Measurements from ENCODE around the gene KCNMA1. TPM values are rescaled to one million over a fixed set of nuclear protein-coding genes. Genes with fewer than 3 reads are reported as not detected.
A peak's percentile ranks its signal among the peaks of the same experiment; 100 is the strongest.
"Not testable (repeated sequence)": the region's sequence is repeated elsewhere in the genome, so short reads cannot be mapped to it uniquely, and the experiment has no call there.

KCNMA1 gene
- 19.6 TPM for polyA plus RNA-seq
- long read RNA-seq, donor 1, partial matches to known transcripts, result 0 of 1 reads
- long read RNA-seq, donor 1, other reads (novel, unspliced or antisense), result 0 of 1 reads
- long read RNA-seq, donor 2, partial matches to known transcripts, result 0 of 4 reads
- long read RNA-seq, donor 2, other reads (novel, unspliced or antisense), result 0 of 4 reads
- long read RNA-seq, donor 3, result 0 reads
- long read RNA-seq, donor 4, result 0 reads
- long read RNA-seq, donor 5, partial matches to known transcripts, result 0 of 2 reads
- long read RNA-seq, donor 5, other reads (novel, unspliced or antisense), result 0 of 2 reads
- long read RNA-seq, donor 6, partial matches to known transcripts, result 0 of 2 reads
- long read RNA-seq, donor 6, other reads (novel, unspliced or antisense), result 0 of 2 reads
- long read RNA-seq, donor 7, partial matches to known transcripts, result 0 of 3 reads
- long read RNA-seq, donor 7, other reads (novel, unspliced or antisense), result 0 of 3 reads
- long read RNA-seq, donor 8, partial matches to known transcripts, result 0 of 3 reads
- long read RNA-seq, donor 8, other reads (novel, unspliced or antisense), result 0 of 3 reads
- long read RNA-seq, donor 9, partial matches to known transcripts, result 0 of 4 reads
- long read RNA-seq, donor 9, other reads (novel, unspliced or antisense), result 0 of 4 reads
- long read RNA-seq, donor 10, partial matches to known transcripts, result 0 of 2 reads
- long read RNA-seq, donor 10, other reads (novel, unspliced or antisense), result 0 of 2 reads
- long read RNA-seq, donor 11, partial matches to known transcripts, result 0 of 3 reads
- long read RNA-seq, donor 11, other reads (novel, unspliced or antisense), result 0 of 3 reads

DNA sequence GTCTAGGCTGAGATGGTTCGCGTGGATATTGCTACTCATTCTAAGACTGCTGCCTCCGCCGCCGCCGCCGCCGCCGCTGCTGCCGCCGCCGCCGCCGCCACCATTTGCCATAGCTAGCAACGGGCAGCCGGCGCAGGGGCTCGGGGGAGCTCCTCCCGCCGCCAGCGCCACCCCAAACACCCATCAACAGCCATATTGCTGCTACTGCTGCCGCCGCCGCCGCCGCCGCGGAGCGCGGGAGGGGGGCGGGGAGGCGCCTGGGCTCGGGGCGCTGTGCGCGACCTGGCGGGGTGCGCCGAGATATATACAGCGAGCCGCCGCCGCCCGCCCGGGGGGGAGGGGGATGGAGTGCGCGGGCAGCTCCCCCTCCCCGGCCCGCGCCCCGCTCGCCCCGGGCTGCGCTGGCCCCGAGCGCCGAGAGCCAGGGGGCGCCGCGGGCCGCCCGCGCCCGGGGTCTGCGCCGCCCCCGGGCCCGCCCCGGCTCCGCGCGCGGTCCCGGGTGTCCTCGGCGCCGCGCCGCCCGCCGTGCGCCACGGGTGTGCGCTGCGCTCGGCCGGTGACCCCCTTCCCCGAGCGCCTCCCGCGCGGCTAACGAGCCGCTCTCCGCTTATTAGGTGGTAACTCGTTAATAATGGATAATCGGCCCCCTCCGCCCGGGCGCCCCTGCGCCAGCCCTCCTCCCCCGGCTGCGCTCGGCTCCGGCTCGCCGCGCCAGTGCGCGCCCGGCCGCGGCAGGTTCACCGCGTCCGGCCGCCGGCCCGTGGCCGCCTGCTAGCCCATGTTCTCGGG is at the start of gene KCNMA1:
Gene KCNMA1 (minus strand): TSS at position 277 of the 789 bp plus-strand sequence.
- DNase-seq, result peak in 1 of 2 donors; percentile 64
- Histone ChIP-seq H3K27me3 (ENCODE audit: control insufficient read depth, insufficient read depth, low read length) (peaks cover 59% of the 10 kb centered on the region), H3K9me3 (ENCODE audit: control insufficient read depth, low read depth, low read length) (peaks cover 9% of the 10 kb centered on the region), H3K4me3 (ENCODE audit: low read length) (peak within 1 kb of the TSS; percentile 47), H3K27ac (ENCODE audit: low read length) (no peak within 1 kb of the TSS), H3K36me3 (ENCODE audit: control insufficient read depth, insufficient read depth, low read length) (no peaks in the 10 kb centered on the region), H3K4me1 (ENCODE audit: control insufficient read depth, insufficient read depth, low read length) (peaks cover 10% of the 10 kb centered on the region)
- WGBS (ENCODE audit: insufficient coverage, low lambda C conversion rate), result no CpG with 5 or more reads among the region's 121 CpGs

DNA sequence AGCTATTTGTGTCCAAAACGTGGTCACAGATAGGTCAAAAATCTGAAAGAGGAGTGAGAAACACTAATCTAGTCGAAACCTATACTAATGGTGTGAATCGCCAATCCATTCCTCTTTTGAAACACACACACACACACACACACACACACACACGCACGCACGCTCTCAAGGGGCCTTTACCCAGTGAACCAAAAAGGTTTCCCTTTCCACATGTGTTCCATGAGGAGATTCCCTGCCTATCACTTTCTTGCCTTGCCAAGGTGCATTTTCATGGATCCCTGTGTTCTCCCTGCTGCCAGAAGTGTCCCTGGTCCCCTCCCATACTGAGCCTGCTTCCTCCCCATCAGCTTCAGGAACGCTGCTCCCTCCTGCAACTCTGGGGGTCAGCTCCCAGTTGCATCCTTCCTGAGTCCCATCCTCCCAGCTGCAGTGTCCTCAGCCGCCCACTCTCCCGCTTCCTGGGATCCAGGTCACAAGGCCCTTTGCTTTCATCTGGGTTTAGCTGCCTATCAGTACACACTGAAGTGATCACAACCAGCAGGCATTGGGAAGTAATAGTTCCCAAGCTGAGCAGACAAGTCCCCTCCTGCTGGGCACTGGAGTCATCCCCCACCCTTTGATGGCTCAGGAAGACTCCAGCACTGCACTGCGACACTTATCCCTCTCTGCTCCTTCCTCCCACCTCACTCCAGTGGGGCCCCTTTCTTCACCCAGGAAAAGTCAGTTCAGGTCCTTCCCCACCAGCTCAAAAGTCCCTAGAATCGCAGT is 49.2 kb upstream of the KCNMA1 start:
- Histone ChIP-seq H3K36me3 (ENCODE audit: control insufficient read depth, insufficient read depth, low read length) (no peaks in the 10 kb centered on the region), H3K27ac (ENCODE audit: low read length) (no peak overlapping the region), H3K9me3 (ENCODE audit: control insufficient read depth, low read depth, low read length) (no peaks in the 10 kb centered on the region), H3K4me3 (ENCODE audit: low read length) (no peak overlapping the region), H3K4me1 (ENCODE audit: control insufficient read depth, insufficient read depth, low read length) (no peaks in the 10 kb centered on the region), H3K27me3 (ENCODE audit: control insufficient read depth, insufficient read depth, low read length) (no peaks in the 10 kb centered on the region)
- 100% methylated on average over 1 of the region's 11 CpGs for WGBS (ENCODE audit: insufficient coverage, low lambda C conversion rate)
- DNase-seq, result no peak

DNA sequence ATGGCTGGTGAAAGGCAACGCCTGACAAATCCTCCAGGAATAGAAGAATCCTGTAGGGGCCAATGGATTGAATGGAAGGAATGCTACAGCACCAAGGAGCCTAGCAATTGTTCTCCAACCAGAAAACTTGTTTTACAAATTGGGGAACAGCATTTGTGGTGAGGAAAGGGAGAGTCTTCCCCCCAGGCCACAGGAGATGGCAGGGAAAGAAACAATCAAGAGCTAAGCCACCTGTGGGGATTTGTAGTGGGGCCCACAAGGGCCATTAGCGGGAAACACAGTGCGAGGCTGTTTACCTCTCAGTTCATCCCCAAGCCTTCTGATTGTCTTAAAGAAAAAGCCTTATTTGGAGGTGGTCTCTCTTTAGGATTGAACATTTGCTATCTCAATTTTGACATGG is 48.5 kb upstream of the KCNMA1 start:
- Histone ChIP-seq H3K27ac (ENCODE audit: low read length) (no peak overlapping the region), H3K9me3 (ENCODE audit: control insufficient read depth, low read depth, low read length) (no peaks in the 10 kb centered on the region), H3K36me3 (ENCODE audit: control insufficient read depth, insufficient read depth, low read length) (no peaks in the 10 kb centered on the region), H3K27me3 (ENCODE audit: control insufficient read depth, insufficient read depth, low read length) (no peaks in the 10 kb centered on the region), H3K4me1 (ENCODE audit: control insufficient read depth, insufficient read depth, low read length) (no peaks in the 10 kb centered on the region), H3K4me3 (ENCODE audit: low read length) (no peak overlapping the region)
- WGBS (ENCODE audit: insufficient coverage, low lambda C conversion rate), result no CpG with 5 or more reads among the region's 3 CpGs
- DNase-seq, result no peak

DNA sequence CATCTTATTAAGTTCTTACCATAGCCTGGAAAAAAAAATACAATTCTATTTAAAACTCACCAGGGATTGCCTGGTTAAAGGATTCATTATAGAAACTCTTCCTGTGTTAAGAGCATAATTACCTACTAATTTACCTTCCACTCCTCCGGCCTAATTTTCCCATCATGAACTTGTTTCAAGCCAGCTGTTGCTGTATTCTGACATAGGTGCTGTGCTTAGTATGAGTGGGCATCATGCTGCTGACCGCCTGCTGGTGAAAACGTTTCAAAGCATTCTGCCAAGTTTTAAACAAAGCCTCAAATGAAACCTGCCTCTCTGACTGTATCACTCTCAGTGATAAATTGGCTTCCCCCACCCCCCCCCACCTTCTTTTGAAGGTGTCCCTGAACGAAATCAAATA is 47.8 kb upstream of the KCNMA1 start:
- DNase-seq, result no peak
- Histone ChIP-seq H3K4me1 (ENCODE audit: control insufficient read depth, insufficient read depth, low read length) (no peaks in the 10 kb centered on the region), H3K27me3 (ENCODE audit: control insufficient read depth, insufficient read depth, low read length) (no peaks in the 10 kb centered on the region), H3K27ac (ENCODE audit: low read length) (no peak overlapping the region), H3K4me3 (ENCODE audit: low read length) (no peak overlapping the region), H3K36me3 (ENCODE audit: control insufficient read depth, insufficient read depth, low read length) (no peaks in the 10 kb centered on the region), H3K9me3 (ENCODE audit: control insufficient read depth, low read depth, low read length) (no peaks in the 10 kb centered on the region)
- no CpG with 5 or more reads among the region's 4 CpGs for WGBS (ENCODE audit: insufficient coverage, low lambda C conversion rate)

DNA sequence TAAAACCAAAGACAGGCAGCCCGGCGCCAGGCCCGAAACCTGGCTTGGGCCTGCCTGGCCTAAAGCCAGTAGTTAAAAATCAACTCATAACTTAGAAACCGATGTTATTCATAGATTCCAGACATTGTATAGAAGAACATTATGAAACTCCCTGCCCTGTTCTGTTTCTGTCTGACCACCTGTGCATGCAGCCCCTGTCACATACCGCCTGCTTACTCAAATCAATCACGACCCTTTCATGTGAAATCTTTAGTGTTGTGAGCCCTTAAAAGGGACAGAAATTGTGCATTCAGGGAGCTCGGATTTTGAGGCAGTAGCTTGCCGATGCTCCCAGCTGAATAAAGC is 45.5 kb upstream of the KCNMA1 start:
- not testable (repeated sequence) for H3K27me3 ChIP-seq (ENCODE audit: control insufficient read depth, insufficient read depth, low read length); H3K4me1 ChIP-seq (ENCODE audit: control insufficient read depth, insufficient read depth, low read length); H3K4me3 ChIP-seq (ENCODE audit: low read length); H3K9me3 ChIP-seq (ENCODE audit: control insufficient read depth, low read depth, low read length); H3K27ac ChIP-seq (ENCODE audit: low read length); H3K36me3 ChIP-seq (ENCODE audit: control insufficient read depth, insufficient read depth, low read length); DNase-seq
- no CpG with 5 or more reads among the region's 8 CpGs for WGBS (ENCODE audit: insufficient coverage, low lambda C conversion rate)

DNA sequence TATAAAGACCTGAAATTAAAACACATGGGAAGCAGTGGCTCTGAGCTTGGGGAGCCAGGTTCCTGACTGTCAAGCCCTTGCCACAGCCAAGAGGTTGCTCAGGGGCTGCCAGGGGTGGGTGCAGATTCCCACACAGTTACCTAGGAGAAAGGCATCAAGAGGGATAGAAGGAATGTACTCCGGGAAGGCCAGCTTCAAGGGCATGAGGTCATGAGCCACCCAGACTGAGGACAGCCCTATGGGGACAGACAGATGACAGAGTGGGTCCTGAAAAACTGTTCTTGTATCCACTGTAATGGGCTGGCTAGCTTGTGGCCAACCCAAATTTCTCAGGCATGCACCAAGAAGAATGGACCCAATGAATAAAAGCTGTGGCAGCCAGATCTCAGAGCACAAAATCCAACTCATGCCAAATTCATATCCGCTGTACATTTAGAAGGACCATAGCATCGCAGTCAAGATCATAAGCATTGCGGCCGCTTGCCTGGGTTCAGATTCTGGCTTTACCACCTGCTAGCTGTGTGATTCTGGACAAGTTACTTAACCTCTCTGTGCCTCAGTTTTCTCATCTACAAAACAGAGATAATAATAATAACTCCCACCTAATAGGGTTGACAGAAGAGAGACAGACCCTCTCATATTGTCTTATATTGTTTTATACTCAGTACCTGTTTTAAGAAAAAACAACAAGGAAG is 44.9 kb upstream of the KCNMA1 start:
- H3K36me3 ChIP-seq (ENCODE audit: control insufficient read depth, insufficient read depth, low read length), result no peaks in the 10 kb centered on the region
- no peaks in the 10 kb centered on the region for H3K27me3 ChIP-seq (ENCODE audit: control insufficient read depth, insufficient read depth, low read length)
- H3K9me3 ChIP-seq (ENCODE audit: control insufficient read depth, low read depth, low read length), result no peaks in the 10 kb centered on the region
- no peaks in the 10 kb centered on the region for H3K4me1 ChIP-seq (ENCODE audit: control insufficient read depth, insufficient read depth, low read length)
- no CpG with 5 or more reads among the region's 5 CpGs for WGBS (ENCODE audit: insufficient coverage, low lambda C conversion rate)
- H3K27ac ChIP-seq (ENCODE audit: low read length), result no peak overlapping the region
- no peak overlapping the region for H3K4me3 ChIP-seq (ENCODE audit: low read length)
- DNase-seq, result no peak

DNA sequence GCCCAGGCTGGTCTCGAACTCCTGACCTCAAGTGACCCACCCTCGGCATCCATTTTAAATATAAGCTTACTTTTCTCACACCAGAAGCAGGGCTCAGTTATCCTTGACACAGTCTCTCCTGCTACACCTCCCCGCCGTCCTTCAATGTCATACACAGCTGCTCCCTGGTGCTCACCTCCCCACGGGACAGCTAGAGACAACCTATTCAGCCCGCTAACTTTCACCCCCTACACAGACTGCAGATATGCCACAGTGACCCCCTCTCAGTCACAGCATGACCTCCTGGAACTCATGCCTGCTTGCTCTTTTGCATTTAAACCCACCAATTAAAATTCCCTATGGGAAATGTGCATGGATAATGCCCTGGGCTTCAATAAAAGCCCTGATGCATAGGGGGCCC is 44.2 kb upstream of the KCNMA1 start:
- DNase-seq, result no peak
- no peaks in the 10 kb centered on the region for H3K36me3 ChIP-seq (ENCODE audit: control insufficient read depth, insufficient read depth, low read length)
- H3K9me3 ChIP-seq (ENCODE audit: control insufficient read depth, low read depth, low read length), result no peaks in the 10 kb centered on the region
- no peak overlapping the region for H3K27ac ChIP-seq (ENCODE audit: low read length)
- no peaks in the 10 kb centered on the region for H3K27me3 ChIP-seq (ENCODE audit: control insufficient read depth, insufficient read depth, low read length)
- 100% methylated on average over 2 of the region's 6 CpGs for WGBS (ENCODE audit: insufficient coverage, low lambda C conversion rate)
- H3K4me1 ChIP-seq (ENCODE audit: control insufficient read depth, insufficient read depth, low read length), result no peaks in the 10 kb centered on the region
- H3K4me3 ChIP-seq (ENCODE audit: low read length), result no peak overlapping the region

DNA sequence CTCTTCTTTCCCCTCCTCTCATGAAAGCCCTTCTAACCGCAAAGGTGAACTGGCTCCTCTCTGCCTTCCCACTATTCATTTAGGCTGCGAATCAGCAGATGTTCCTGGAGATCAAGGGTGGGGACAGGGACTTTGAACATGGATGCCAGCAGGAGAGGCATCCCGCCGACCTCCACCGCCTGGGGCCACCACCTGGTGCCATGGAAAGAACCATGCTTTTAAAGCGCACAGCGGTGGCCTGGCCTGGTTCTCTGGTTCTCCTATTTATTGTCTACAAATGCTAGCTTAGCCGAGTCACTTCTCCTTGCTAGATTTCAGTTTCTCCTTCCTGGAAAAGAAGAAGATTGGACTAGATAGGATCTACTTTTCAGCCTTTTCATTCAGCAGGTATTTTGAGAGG is 43.2 kb upstream of the KCNMA1 start:
- H3K27me3 ChIP-seq (ENCODE audit: control insufficient read depth, insufficient read depth, low read length), result no peaks in the 10 kb centered on the region
- H3K4me3 ChIP-seq (ENCODE audit: low read length), result no peak overlapping the region
- H3K9me3 ChIP-seq (ENCODE audit: control insufficient read depth, low read depth, low read length), result no peaks in the 10 kb centered on the region
- H3K27ac ChIP-seq (ENCODE audit: low read length), result no peak overlapping the region
- H3K4me1 ChIP-seq (ENCODE audit: control insufficient read depth, insufficient read depth, low read length), result no peaks in the 10 kb centered on the region
- H3K36me3 ChIP-seq (ENCODE audit: control insufficient read depth, insufficient read depth, low read length), result no peaks in the 10 kb centered on the region
- DNase-seq, result no peak
- 100% methylated on average over 1 of the region's 8 CpGs for WGBS (ENCODE audit: insufficient coverage, low lambda C conversion rate)

DNA sequence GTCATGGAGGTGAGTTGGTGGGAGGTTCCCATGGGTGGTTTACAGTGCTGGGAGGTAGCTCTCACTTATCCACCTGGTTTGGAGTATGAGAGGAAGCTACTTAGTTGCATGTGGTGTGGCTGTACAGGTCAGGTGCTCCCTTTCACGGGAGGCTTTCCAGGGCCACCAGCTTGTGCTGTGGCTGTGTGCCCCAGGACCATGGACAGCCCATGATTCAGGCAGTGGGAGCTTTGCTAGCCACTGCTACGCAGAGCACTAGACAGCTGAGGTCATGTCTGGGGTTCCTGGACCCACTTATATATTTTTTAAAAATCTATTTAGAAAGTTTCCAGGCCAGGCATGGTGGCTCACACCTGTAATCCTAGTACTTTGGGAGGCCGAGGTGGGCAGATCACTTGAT is 42.5 kb upstream of the KCNMA1 start:
- H3K4me3 ChIP-seq (ENCODE audit: low read length), result no peak overlapping the region
- no peaks in the 10 kb centered on the region for H3K4me1 ChIP-seq (ENCODE audit: control insufficient read depth, insufficient read depth, low read length)
- WGBS (ENCODE audit: insufficient coverage, low lambda C conversion rate), result no CpG with 5 or more reads among the region's 3 CpGs
- no peaks in the 10 kb centered on the region for H3K9me3 ChIP-seq (ENCODE audit: control insufficient read depth, low read depth, low read length)
- no peaks in the 10 kb centered on the region for H3K27me3 ChIP-seq (ENCODE audit: control insufficient read depth, insufficient read depth, low read length)
- no peak for DNase-seq
- H3K27ac ChIP-seq (ENCODE audit: low read length), result no peak overlapping the region
- H3K36me3 ChIP-seq (ENCODE audit: control insufficient read depth, insufficient read depth, low read length), result no peaks in the 10 kb centered on the region
